ENCODE data around the gene ATP11A. TPM values are rescaled to one million over a fixed set of nuclear protein-coding genes. Genes with fewer than 3 reads are reported as not detected.

Gene ATP11A
- total and polyA plus RNA-seq, 9 donors: 6.6 to 72.7 (median 34.9) TPM

GRCh38 chr13:112802802-112803195 lies 113.0 kb downstream of the ATP11A start:
- no peaks in the 10 kb centered on the region for H3K4me1 ChIP-seq (ENCODE audit: insufficient read depth)
- 34 to 62% (median 35%) methylated on average over 2 of the region's 2 CpGs for WGBS, 3 donors
- no peaks in the 10 kb centered on the region for H3K9me3 ChIP-seq
- intact Hi-C loops (cut with DNase I): no loop called here
- H3K36me3 ChIP-seq: no peaks in the 10 kb centered on the region
- no peaks in the 10 kb centered on the region for H3K27me3 ChIP-seq
- no peak for DNase-seq
- TF ChIP-seq EP300 (IDR thresholded peaks at IDR 0.05): no peak
- TF ChIP-seq POLR2A (IDR thresholded peaks at IDR 0.05): no peak
- TF ChIP-seq CTCF (IDR thresholded peaks at IDR 0.05): no peak
- H3K4me3 ChIP-seq: no peak overlapping the region
- no peak overlapping the region for H3K27ac ChIP-seq

- H3K9me3 ChIP-seq: no peaks in the 10 kb centered on the region
- H3K4me1 ChIP-seq (ENCODE audit: insufficient read depth): no peaks in the 10 kb centered on the region
- H3K36me3 ChIP-seq: no peaks in the 10 kb centered on the region
- H3K4me3 ChIP-seq: no peak overlapping the region
- no peak for DNase-seq
- intact Hi-C loops (cut with DNase I): no loop called here
- H3K27me3 ChIP-seq: no peaks in the 10 kb centered on the region
- WGBS, 3 donors: 48 to 77% (median 61%) methylated on average over 7 of the region's 7 CpGs
- TF ChIP-seq POLR2A (IDR thresholded peaks at IDR 0.05) (no peak), CTCF (IDR thresholded peaks at IDR 0.05) (no peak), EP300 (IDR thresholded peaks at IDR 0.05) (no peak)
- H3K27ac ChIP-seq: no peak overlapping the region
These were observed 113.6 kb downstream of the ATP11A start for GRCh38 chr13:112803422-112803821.

DNA sequence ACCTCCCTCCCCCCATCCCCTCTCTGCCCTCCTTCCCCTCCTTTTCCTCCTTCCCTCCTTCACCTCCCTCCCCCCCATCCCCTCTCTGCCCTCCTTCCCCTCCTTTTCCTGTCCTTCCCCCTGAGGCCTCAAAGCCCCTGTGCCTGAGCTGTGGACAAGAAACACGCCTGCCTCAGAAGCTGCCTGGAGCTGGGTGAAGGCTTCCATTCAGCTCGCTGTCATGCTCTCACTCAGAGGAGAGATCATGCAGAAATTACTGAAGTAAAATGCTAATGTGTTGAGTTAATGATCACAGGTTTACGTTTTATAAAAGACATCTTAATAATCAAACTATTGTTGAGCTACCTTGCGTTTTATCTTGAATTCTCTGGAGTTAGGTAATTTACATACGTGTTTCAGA lies 114.5 kb downstream of the ATP11A start:
- no peak overlapping the region for H3K27ac ChIP-seq
- intact Hi-C loops (cut with DNase I): no loop called here
- H3K9me3 ChIP-seq: no peaks in the 10 kb centered on the region
- no peak for DNase-seq
- WGBS, 3 donors: 90 to 93% (median 90%) methylated on average over 5 of the region's 5 CpGs
- no peaks in the 10 kb centered on the region for H3K36me3 ChIP-seq
- no peak for TF ChIP-seq POLR2A (IDR thresholded peaks at IDR 0.05)
- no peak overlapping the region for H3K4me3 ChIP-seq
- no peaks in the 10 kb centered on the region for H3K27me3 ChIP-seq
- no peaks in the 10 kb centered on the region for H3K4me1 ChIP-seq (ENCODE audit: insufficient read depth)

DNA sequence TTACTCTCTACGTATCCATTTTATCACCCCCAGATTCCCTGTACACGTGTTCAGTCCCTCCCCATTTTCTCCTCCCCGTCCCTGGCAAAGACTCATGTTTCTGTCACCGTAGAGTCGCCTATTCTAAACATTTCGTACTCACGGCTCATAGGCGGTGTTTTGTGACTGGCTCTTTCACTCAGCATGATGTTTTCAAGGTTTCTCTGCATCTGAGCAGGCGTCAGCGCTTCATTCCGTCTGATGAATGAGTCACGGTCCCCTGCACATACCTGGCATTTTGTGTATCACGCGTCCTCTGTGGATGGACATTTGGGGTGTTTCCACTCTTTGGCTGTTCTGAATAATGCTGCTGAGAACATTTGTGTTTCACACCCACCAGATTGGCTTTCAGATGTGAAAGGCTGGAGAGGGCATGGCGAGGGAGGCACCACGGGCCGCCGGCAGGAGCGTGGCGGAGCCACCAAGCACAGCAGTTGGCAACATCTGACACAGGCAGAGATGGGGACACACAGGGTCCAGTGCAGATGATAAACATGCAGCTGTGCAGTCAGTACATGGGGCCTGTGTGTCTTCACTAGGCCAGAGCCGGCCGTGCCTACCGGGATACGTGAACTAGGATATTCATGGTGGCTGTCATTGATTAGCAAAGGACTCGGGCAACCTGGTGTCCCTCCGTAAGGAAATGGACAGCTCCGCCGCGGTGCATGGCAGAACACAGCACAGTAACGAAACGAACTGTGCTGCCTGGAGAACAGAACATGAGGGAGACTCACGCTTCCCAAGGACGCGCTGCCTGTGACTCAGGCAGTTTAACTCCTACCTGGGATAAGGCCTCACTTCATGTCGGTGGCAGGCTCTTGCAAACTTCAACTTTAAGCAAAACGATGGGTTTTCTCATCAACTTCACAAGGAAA lies 117.2 kb downstream of the ATP11A start:
- Histone ChIP-seq H3K4me1 (ENCODE audit: insufficient read depth) (no peaks in the 10 kb centered on the region), H3K27ac (no peak overlapping the region), H3K4me3 (no peak overlapping the region), H3K36me3 (no peaks in the 10 kb centered on the region), H3K27me3 (no peaks in the 10 kb centered on the region), H3K9me3 (no peaks in the 10 kb centered on the region)
- no peak for DNase-seq
- WGBS, 3 donors: 92% methylated on average over 36 of the region's 36 CpGs
- intact Hi-C loops (cut with DNase I): no loop called here
- TF ChIP-seq POLR2A (IDR thresholded peaks at IDR 0.05) (no peak), EP300 (IDR thresholded peaks at IDR 0.05) (no peak), CTCF (IDR thresholded peaks at IDR 0.05) (no peak)
